Measurements from ENCODE around the gene UNC5B. TPM values are rescaled to one million over a fixed set of nuclear protein-coding genes. Genes with fewer than 3 reads are reported as not detected.
"Not testable (repeated sequence)": the region's sequence is repeated elsewhere in the genome, so short reads cannot be mapped to it uniquely, and the experiment has no call there.

The UNC5B gene
- total and polyA plus RNA-seq, 10 donors: 0.74 to 21.1 (median 11.3) TPM

DNA sequence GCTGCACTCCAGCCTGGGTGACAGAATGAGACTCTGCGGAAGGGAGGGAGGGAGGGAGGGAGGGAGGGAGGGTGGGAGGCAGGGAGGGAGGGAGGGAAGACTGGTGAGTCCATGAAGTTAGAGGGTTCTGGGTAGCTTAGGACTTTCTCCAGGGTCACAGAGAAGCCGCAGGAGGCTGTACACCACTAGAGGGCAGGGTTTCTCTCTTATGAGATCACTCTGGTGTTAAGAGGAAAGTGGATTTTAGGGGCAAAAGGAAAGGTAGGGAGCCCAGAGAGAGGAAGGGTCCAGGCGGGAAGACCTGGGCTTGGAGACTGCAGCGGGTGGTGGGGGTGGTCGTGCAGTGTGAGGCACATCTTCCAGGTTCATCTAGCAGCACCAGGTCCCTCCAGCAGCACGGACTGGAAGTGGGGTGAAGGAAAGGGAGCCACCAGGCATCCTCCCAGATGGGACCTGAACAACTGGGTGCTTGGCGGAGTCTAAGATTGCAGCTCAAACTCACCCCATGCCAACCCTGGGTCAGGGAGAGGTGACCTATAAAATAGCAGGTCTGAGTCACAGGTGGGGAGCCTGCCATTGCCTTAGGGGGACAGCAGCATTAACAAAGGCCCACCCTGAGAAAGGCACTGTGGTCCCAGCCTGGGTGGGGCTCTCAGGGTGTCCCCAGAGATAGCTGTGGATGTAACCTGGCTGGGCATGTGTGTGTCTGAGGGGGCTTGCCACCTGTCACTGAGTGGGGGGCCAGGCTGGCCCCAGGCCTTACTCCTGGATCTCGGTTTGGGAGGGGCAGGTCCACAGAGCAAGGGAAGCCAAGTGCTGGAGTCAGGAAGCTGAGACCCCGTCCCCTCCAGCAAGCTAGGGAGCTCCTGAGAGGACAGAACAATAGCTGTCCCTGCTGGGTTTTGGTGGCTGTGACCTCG is 58.2 kb downstream of the UNC5B start:
- H3K9me3 ChIP-seq: no peaks in the 10 kb centered on the region
- H3K36me3 ChIP-seq: no peaks in the 10 kb centered on the region
- TF ChIP-seq POLR2AphosphoS5 (IDR thresholded peaks at IDR 0.05): no peak
- TF ChIP-seq, protein P1, sequence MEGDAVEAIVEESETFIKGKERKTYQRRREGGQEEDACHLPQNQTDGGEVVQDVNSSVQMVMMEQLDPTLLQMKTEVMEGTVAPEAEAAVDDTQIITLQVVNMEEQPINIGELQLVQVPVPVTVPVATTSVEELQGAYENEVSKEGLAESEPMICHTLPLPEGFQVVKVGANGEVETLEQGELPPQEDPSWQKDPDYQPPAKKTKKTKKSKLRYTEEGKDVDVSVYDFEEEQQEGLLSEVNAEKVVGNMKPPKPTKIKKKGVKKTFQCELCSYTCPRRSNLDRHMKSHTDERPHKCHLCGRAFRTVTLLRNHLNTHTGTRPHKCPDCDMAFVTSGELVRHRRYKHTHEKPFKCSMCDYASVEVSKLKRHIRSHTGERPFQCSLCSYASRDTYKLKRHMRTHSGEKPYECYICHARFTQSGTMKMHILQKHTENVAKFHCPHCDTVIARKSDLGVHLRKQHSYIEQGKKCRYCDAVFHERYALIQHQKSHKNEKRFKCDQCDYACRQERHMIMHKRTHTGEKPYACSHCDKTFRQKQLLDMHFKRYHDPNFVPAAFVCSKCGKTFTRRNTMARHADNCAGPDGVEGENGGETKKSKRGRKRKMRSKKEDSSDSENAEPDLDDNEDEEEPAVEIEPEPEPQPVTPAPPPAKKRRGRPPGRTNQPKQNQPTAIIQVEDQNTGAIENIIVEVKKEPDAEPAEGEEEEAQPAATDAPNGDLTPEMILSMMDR (IDR thresholded peaks at IDR 0.05 in 8 of 11, conservative IDR thresholded peaks at IDR 0.05 in 3 of 11): peak in 8 of 11 experiments; percentile 26 to 68 (median 56)
- intact Hi-C loops (cut with DNase I; ENCODE audit: low total_unique reads): no loop called here
- H3K4me1 ChIP-seq: peaks cover 0 to 57% (median 26%) of the 10 kb centered on the region in 6 donors
- no peak for DNase-seq
- no peak overlapping the region for H3K4me3 ChIP-seq
- WGBS, 5 donors: 53 to 60% (median 58%) methylated on average over 9 to 10 of the region's 10 CpGs
- H3K27me3 ChIP-seq (replicated peaks in 1 of 7): peaks cover 0 to 9% (median 0%) of the 10 kb centered on the region in 7 donors
- peak overlapping the region in 2 of 8 donors; percentile 18 to 53 for H3K27ac ChIP-seq

DNA sequence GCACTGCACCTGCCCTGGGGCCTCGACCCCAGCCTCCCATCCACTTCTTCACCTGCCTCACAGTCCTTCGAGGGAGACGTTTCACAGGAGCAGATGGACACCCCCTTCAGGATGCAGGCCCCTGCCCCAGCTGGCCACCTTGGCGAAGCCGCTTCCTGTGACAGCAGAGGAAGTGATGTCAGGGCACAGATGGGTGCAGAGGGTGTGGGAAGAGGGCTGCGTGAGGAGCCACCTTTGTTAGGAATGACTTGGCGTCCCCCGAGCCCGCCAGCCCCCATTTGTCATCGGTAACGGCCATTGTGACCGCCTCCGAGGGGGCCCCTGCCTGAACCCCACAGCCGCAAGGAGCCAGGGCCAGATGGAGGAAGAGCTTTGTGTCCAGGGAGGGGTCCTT is 59.3 kb downstream of the UNC5B start:
- Histone ChIP-seq H3K27me3 (replicated peaks in 1 of 7) (peaks cover 0 to 9% (median 0%) of the 10 kb centered on the region in 7 donors), H3K4me1 (peaks cover 0 to 58% (median 22%) of the 10 kb centered on the region in 6 donors), H3K9me3 (no peaks in the 10 kb centered on the region), H3K36me3 (no peaks in the 10 kb centered on the region), H3K27ac (peak overlapping the region in 4 of 8 donors; percentile 16 to 30 (median 21)), H3K4me3 (no peak overlapping the region)
- TF ChIP-seq POLR2A (IDR thresholded peaks at IDR 0.05): no peak
- TF ChIP-seq, protein P1 (IDR thresholded peaks at IDR 0.05 in 8 of 11, conservative IDR thresholded peaks at IDR 0.05 in 3 of 11): no peak
- no peak for TF ChIP-seq POLR2AphosphoS5 (IDR thresholded peaks at IDR 0.05)
- intact Hi-C loops (cut with DNase I; ENCODE audit: low total_unique reads): no loop called here
- DNase-seq: no peak
- 40 to 47% (median 44%) methylated on average over 12 to 14 of the region's 14 CpGs for WGBS, 5 donors

DNA sequence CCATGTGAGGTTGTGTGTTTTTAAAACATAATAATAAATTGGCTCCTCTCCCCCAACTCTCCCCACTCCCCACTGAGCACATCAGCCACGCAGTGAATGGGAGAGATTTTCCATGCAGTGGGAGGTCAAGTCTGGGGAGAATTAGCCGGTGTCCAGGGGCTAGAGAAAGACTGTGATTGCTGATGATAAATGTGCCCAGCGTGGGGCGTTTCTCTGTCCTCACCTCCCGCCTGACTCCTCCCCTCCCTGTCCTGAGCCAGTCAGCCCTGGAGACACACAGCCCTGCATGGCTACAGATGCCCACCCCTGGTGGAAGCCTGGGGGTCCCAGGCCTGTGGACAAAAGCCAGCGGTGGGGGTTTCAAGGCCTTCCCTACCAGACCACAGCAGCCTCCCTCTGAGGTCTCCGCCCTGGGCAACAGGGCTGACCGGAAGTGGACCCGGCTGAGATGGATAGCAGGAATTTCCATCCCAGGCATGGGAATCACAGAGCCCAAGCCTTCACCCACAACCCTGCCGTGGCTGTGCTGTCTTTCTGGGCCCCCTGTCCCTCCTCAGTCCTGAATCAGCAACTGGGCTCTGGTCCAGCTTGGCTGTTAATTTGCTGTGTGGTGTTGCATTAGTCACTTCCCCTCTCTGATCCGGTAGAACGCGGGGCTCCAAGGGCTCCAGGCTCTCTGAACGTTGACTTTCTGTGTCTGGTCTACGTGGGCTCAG is 59.8 kb downstream of the UNC5B start:
- H3K4me1 ChIP-seq: peaks cover 0 to 58% (median 22%) of the 10 kb centered on the region in 6 donors
- no peak for DNase-seq
- TF ChIP-seq POLR2AphosphoS5 (IDR thresholded peaks at IDR 0.05) (no peak), POLR2A (IDR thresholded peaks at IDR 0.05) (no peak)
- TF ChIP-seq, protein P1 (IDR thresholded peaks at IDR 0.05 in 8 of 11, conservative IDR thresholded peaks at IDR 0.05 in 3 of 11): no peak
- no peak overlapping the region for H3K4me3 ChIP-seq
- 49 to 67% (median 53%) methylated on average over 13 to 15 of the region's 15 CpGs for WGBS, 5 donors
- peaks cover 0 to 9% (median 0%) of the 10 kb centered on the region in 7 donors for H3K27me3 ChIP-seq (replicated peaks in 1 of 7)
- peak overlapping the region in 4 of 8 donors; percentile 16 to 30 (median 21) for H3K27ac ChIP-seq
- H3K9me3 ChIP-seq: no peaks in the 10 kb centered on the region
- no peaks in the 10 kb centered on the region for H3K36me3 ChIP-seq
- intact Hi-C loops (cut with DNase I; ENCODE audit: low total_unique reads): no loop called here

DNA sequence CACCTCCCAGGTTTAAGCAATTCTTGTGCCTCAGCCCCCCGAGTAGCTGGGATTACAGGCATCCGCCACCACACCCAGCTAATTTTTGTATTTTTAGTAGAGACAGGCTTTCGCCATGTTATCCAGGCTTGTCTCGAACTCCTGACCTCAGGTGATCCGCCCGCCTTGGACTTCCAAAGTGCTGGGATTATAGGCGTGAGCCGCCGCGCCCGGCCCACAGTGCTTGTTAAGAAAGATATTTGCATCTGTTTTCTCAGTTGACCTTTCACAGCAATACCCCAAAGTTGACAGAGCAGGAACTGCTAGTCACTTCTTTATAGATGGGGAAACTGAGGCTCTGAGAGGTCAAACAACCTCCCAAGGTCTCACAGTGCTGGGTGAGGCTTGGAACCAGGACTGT is 60.6 kb downstream of the UNC5B start:
- H3K36me3 ChIP-seq; H3K4me3 ChIP-seq; DNase-seq; intact Hi-C loops (cut with DNase I; ENCODE audit: low total_unique reads); H3K27me3 ChIP-seq (replicated peaks in 1 of 7); H3K9me3 ChIP-seq: not testable (repeated sequence)
- H3K27ac ChIP-seq: peak overlapping the region in 1 of 8 donors; percentile 18
- H3K4me1 ChIP-seq: peaks cover 0 to 58% (median 22%) of the 10 kb centered on the region in 6 donors
- WGBS, 5 donors: 79 to 92% (median 86%) methylated on average over 11 of the region's 11 CpGs
